Stomach smooth muscle (tissue), 2 donors: ENCODE results near the gene EFCAB10.

Experiments
- H3K27ac ChIP-seq: one replicate; pipeline ENCODE4 v1.7.0; 2013; ENCODE audit warnings: mild to moderate bottlenecking, low read length, inconsistent platforms
- H3K27me3 ChIP-seq, 2 donors: one replicate each; pipeline ENCODE4 v1.7.0; 2013; ENCODE audit warnings: low read length in 2 of 2; ENCODE audit not compliant: insufficient read depth in 2 of 2, control insufficient read depth in 1 of 2
- H3K36me3 ChIP-seq, 2 donors: one replicate each; pipeline ENCODE4 v1.7.0; 2013; ENCODE audit warnings: low read length in 2 of 2; ENCODE audit not compliant: control insufficient read depth in 2 of 2, insufficient read depth in 2 of 2
- H3K4me1 ChIP-seq: one replicate; pipeline ENCODE4 v1.7.0; 2013; ENCODE audit warnings: low read length; ENCODE audit not compliant: control insufficient read depth, insufficient read depth
- H3K4me3 ChIP-seq, 2 donors: one replicate each; pipeline ENCODE4 v1.7.0; 2013; ENCODE audit warnings: low read length in 2 of 2
- H3K9ac ChIP-seq, 2 donors: one replicate each; pipeline ENCODE4 v1.7.0; 2013; ENCODE audit warnings: low read length in 2 of 2, mild to moderate bottlenecking in 1 of 2
- H3K9me3 ChIP-seq, 2 donors: one replicate each; pipeline ENCODE4 v1.7.0; 2013; ENCODE audit warnings: low read length in 2 of 2; ENCODE audit not compliant: control insufficient read depth in 2 of 2
- donor health status: healthy.
- donor health status: Pancreatic carcinoma.

EFCAB10 gene

GRCh38 chr7:105581066-105581811 is at the start of gene EFCAB10:
EFCAB10 (minus strand) TSS chr7:105581493; CDS start chr7:105581463, 30 bp downstream.
- peaks cover 7% of the 10 kb centered on the region for H3K4me1 ChIP-seq
- H3K9me3 ChIP-seq: no peaks in the 10 kb centered on the region
- peak within 1 kb of the TSS; percentile 68 to 71 for H3K4me3 ChIP-seq
- peaks cover 0 to 3% of the 10 kb centered on the region in 2 donors for H3K27me3 ChIP-seq
- H3K36me3 ChIP-seq: no peaks in the 10 kb centered on the region
- no peak within 1 kb of the TSS for H3K9ac ChIP-seq
- H3K27ac ChIP-seq: no peak within 1 kb of the TSS

GRCh38 chr7:105625986-105626385 is 44.7 kb upstream of the EFCAB10 start:
- Histone ChIP-seq H3K36me3 (peaks cover 10 to 12% of the 10 kb centered on the region in 2 donors), H3K4me3 (no peak overlapping the region), H3K27me3 (no peaks in the 10 kb centered on the region), H3K27ac (no peak overlapping the region), H3K9me3 (no peaks in the 10 kb centered on the region), H3K4me1 (peaks cover 19% of the 10 kb centered on the region), H3K9ac (no peak overlapping the region)

- Histone ChIP-seq H3K4me1 (peaks cover 22% of the 10 kb centered on the region), H3K4me3 (no peak overlapping the region), H3K27me3 (no peaks in the 10 kb centered on the region), H3K9me3 (no peaks in the 10 kb centered on the region), H3K27ac (no peak overlapping the region), H3K9ac (no peak overlapping the region), H3K36me3 (peaks cover 7 to 10% of the 10 kb centered on the region in 2 donors)
These were observed 42.6 kb upstream of the EFCAB10 start for GRCh38 chr7:105623906-105624305.

- H3K27me3 ChIP-seq: no peaks in the 10 kb centered on the region
- H3K9ac ChIP-seq: no peak overlapping the region
- peaks cover 7 to 12% of the 10 kb centered on the region in 2 donors for H3K36me3 ChIP-seq
These were observed 42.1 kb upstream of the EFCAB10 start for GRCh38 chr7:105623378-105623777.

GRCh38 chr7:105622106-105622731 is 40.9 kb upstream of the EFCAB10 start:
- H3K36me3 ChIP-seq: peaks cover 12 to 17% of the 10 kb centered on the region in 2 donors
- H3K4me1 ChIP-seq: peaks cover 22% of the 10 kb centered on the region
- H3K27me3 ChIP-seq: no peaks in the 10 kb centered on the region
- H3K27ac ChIP-seq: peak overlapping the region; percentile 71
- no peaks in the 10 kb centered on the region for H3K9me3 ChIP-seq
- H3K9ac ChIP-seq: no peak overlapping the region
- H3K4me3 ChIP-seq: peak overlapping the region in 1 of 2 donors; percentile 47

More at GRCh38 chr7:105623378-105623777, 42.1 kb upstream of the EFCAB10 start:
- no peak overlapping the region for H3K27ac ChIP-seq
- H3K4me1 ChIP-seq: peaks cover 22% of the 10 kb centered on the region
- no peaks in the 10 kb centered on the region for H3K9me3 ChIP-seq
- no peak overlapping the region for H3K4me3 ChIP-seq

- H3K9me3 ChIP-seq: no peaks in the 10 kb centered on the region
- peaks cover 22% of the 10 kb centered on the region for H3K4me1 ChIP-seq
- H3K4me3 ChIP-seq: peak overlapping the region in 1 of 2 donors; percentile 47
- peak overlapping the region; percentile 71 for H3K27ac ChIP-seq
- H3K27me3 ChIP-seq: no peaks in the 10 kb centered on the region
- H3K9ac ChIP-seq: no peak overlapping the region
- peaks cover 12 to 17% of the 10 kb centered on the region in 2 donors for H3K36me3 ChIP-seq
These were observed 40.3 kb upstream of the EFCAB10 start for GRCh38 chr7:105621617-105622016.

GRCh38 chr7:105621176-105621575 is 39.9 kb upstream of the EFCAB10 start:
- H3K4me3 ChIP-seq: peak overlapping the region in 1 of 2 donors; percentile 35
- H3K4me1 ChIP-seq: peaks cover 22% of the 10 kb centered on the region
- no peaks in the 10 kb centered on the region for H3K9me3 ChIP-seq
- H3K9ac ChIP-seq: peak overlapping the region in 1 of 2 donors; percentile 21
- H3K27me3 ChIP-seq: no peaks in the 10 kb centered on the region
- H3K36me3 ChIP-seq: peaks cover 12 to 22% of the 10 kb centered on the region in 2 donors
- H3K27ac ChIP-seq: peak overlapping the region; percentile 71

GRCh38 chr7:105619590-105619989 is 38.3 kb upstream of the EFCAB10 start:
- Histone ChIP-seq H3K27me3 (no peaks in the 10 kb centered on the region), H3K27ac (no peak overlapping the region), H3K9ac (no peak overlapping the region), H3K4me3 (no peak overlapping the region), H3K9me3 (no peaks in the 10 kb centered on the region), H3K4me1 (peaks cover 22% of the 10 kb centered on the region), H3K36me3 (peaks cover 14 to 32% of the 10 kb centered on the region in 2 donors)

- Histone ChIP-seq H3K27me3 (no peaks in the 10 kb centered on the region), H3K4me3 (no peak overlapping the region), H3K4me1 (peaks cover 22% of the 10 kb centered on the region), H3K36me3 (peaks cover 21 to 36% of the 10 kb centered on the region in 2 donors), H3K9ac (no peak overlapping the region), H3K27ac (no peak overlapping the region), H3K9me3 (no peaks in the 10 kb centered on the region)
These were observed 36.7 kb upstream of the EFCAB10 start for GRCh38 chr7:105618016-105618296.

- Histone ChIP-seq H3K4me1 (peaks cover 18% of the 10 kb centered on the region), H3K9me3 (no peaks in the 10 kb centered on the region), H3K4me3 (no peak overlapping the region), H3K9ac (no peak overlapping the region), H3K27ac (no peak overlapping the region), H3K27me3 (no peaks in the 10 kb centered on the region), H3K36me3 (peaks cover 23 to 39% of the 10 kb centered on the region in 2 donors)
These were observed 36.2 kb upstream of the EFCAB10 start for GRCh38 chr7:105617280-105618015.
